Esophagus muscularis mucosa (tissue), 4 donors: ENCODE data around the gene PGAP3. TPM values are rescaled to one million over a fixed set of nuclear protein-coding genes. Genes with fewer than 3 reads are reported as not detected.

Experiments
- DNase-seq: peaks from one replicate; pipeline ENCODE4 v3.0.0-alpha.2; 2017; ENCODE audit errors: extremely low spot score
- H3K27ac ChIP-seq, 4 donors: fragments of 200-600 bp; sonication (generic); replicated peaks in 1 of 4; 1 replicate in 3 of 4; 2 replicates in 1 of 4; pipeline ENCODE4 v1.5.1; 2016 to 2019; ENCODE audit warnings: mild to moderate bottlenecking in 1 of 4
- H3K27me3 ChIP-seq, 4 donors: fragments of 200-600 bp; sonication (generic); one replicate each; pipeline versions ENCODE4 v1.5.1 to v1.6.0; 2016 to 2019
- H3K36me3 ChIP-seq, 4 donors: fragments of 200-600 bp; sonication (generic); one replicate each; pipeline ENCODE4 v1.5.1; 2016 to 2019
- H3K4me1 ChIP-seq, 4 donors: fragments of 200-600 bp; sonication (generic); one replicate each; pipeline ENCODE4 v1.5.1; 2016 to 2019
- H3K4me3 ChIP-seq, 4 donors: fragments of 200-600 bp; sonication (generic); 1 replicate in 2 of 4; 2 replicates in 2 of 4; pipeline ENCODE4 v1.5.1; 2016 to 2019; ENCODE audit warnings: mild to moderate bottlenecking in 4 of 4, moderate library complexity in 1 of 4
- H3K9me3 ChIP-seq, 4 donors: fragments of 200-600 bp; sonication (generic); 1 replicate in 3 of 4; 2 replicates in 1 of 4; pipeline ENCODE4 v1.5.1; 2016 to 2019
- EP300 ChIP-seq: sonication (generic); formaldehyde crosslinking; IDR thresholded peaks from one replicate; pipeline ENCODE4 v1.6.1; 2017; ENCODE audit warnings: antibody characterized with exemption
- POLR2A ChIP-seq: fragments of 450-650 bp; IDR thresholded peaks from one replicate; pipeline ENCODE4 v1.6.1; 2017; ENCODE audit warnings: antibody characterized with exemption, moderate library complexity, mild to moderate bottlenecking, low read depth
- POLR2AphosphoS5 ChIP-seq, 2 donors: sonication (generic); formaldehyde crosslinking; IDR thresholded peaks; one replicate each; pipeline ENCODE4 v1.6.1; 2017; ENCODE audit warnings: antibody characterized with exemption in 2 of 2
- WGBS: methylation state at CpG from one replicate; pipeline ENCODE4 v1.1.5; 2018; 5-methylcytosine and 5-hydroxymethylcytosine counted together
- intact Hi-C: fragments of 100-400 bp; cut with DNase I; formaldehyde crosslinking; loops from one replicate; pipeline ENCODE4 v1.15.1; 2023
- total RNA-seq, 4 donors: library from RNA; depleted of rRNA; stranded (reverse); fragments of >200 nt; gene quantifications; one replicate each; pipeline versions ENCODE4 v1.1.0 to v1.2.1, GENCODE V29; 2016
- TF ChIP-seq, protein P1 (sequence below), 3 experiments: fragments of 200-600 bp in 2 of 3; fragments of 450-650 bp in 1 of 3; sonication (generic) in 2 of 3; IDR thresholded peaks; one replicate each; pipeline ENCODE4 v1.5.1; 2017 to 2019; ENCODE audit warnings: antibody characterized with exemption in 3 of 3, mild to moderate bottlenecking in 2 of 3, moderate library complexity in 1 of 3

PGAP3 gene
- total RNA-seq, 4 donors from 2014 or later, result 6.2 to 9.4 (median 8.5) TPM

DNA sequence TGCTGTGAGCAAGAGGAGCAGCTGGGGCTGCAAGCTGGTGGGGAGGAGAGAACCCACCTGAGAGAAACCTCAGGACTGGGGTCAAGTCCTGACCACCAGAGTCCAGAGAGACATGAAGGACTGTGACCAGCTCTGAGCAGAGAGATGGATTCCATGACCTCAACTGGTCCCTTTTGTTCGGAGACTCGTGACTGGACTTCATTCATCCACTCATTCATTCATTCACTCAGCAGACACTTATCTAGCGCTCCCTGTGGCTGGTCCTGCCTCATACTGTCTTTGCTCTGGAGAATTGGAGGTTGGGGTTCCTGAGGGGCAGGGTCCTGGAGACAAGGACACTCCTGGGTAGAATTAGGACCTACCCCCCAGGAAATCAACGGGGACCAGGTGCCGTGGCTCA, 16.1 kb upstream of the PGAP3 start:
- H3K36me3 ChIP-seq, result peaks cover 18 to 27% (median 24%) of the 10 kb centered on the region in 4 donors
- no peak for DNase-seq
- H3K9me3 ChIP-seq, result no peaks in the 10 kb centered on the region
- H3K4me3 ChIP-seq, result no peak overlapping the region
- no peak overlapping the region for H3K27ac ChIP-seq
- TF ChIP-seq POLR2AphosphoS5 (IDR thresholded peaks at IDR 0.05) (no peak), EP300 (no peak), POLR2A (no peak)
- TF ChIP-seq, protein P1, sequence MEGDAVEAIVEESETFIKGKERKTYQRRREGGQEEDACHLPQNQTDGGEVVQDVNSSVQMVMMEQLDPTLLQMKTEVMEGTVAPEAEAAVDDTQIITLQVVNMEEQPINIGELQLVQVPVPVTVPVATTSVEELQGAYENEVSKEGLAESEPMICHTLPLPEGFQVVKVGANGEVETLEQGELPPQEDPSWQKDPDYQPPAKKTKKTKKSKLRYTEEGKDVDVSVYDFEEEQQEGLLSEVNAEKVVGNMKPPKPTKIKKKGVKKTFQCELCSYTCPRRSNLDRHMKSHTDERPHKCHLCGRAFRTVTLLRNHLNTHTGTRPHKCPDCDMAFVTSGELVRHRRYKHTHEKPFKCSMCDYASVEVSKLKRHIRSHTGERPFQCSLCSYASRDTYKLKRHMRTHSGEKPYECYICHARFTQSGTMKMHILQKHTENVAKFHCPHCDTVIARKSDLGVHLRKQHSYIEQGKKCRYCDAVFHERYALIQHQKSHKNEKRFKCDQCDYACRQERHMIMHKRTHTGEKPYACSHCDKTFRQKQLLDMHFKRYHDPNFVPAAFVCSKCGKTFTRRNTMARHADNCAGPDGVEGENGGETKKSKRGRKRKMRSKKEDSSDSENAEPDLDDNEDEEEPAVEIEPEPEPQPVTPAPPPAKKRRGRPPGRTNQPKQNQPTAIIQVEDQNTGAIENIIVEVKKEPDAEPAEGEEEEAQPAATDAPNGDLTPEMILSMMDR (IDR thresholded peaks at IDR 0.05), result no peak
- H3K4me1 ChIP-seq, result peaks cover 35 to 64% (median 56%) of the 10 kb centered on the region in 4 donors
- 83% methylated on average over 5 of the region's 5 CpGs for WGBS
- H3K27me3 ChIP-seq, result no peaks in the 10 kb centered on the region
- intact Hi-C loops, result no loop called here

DNA sequence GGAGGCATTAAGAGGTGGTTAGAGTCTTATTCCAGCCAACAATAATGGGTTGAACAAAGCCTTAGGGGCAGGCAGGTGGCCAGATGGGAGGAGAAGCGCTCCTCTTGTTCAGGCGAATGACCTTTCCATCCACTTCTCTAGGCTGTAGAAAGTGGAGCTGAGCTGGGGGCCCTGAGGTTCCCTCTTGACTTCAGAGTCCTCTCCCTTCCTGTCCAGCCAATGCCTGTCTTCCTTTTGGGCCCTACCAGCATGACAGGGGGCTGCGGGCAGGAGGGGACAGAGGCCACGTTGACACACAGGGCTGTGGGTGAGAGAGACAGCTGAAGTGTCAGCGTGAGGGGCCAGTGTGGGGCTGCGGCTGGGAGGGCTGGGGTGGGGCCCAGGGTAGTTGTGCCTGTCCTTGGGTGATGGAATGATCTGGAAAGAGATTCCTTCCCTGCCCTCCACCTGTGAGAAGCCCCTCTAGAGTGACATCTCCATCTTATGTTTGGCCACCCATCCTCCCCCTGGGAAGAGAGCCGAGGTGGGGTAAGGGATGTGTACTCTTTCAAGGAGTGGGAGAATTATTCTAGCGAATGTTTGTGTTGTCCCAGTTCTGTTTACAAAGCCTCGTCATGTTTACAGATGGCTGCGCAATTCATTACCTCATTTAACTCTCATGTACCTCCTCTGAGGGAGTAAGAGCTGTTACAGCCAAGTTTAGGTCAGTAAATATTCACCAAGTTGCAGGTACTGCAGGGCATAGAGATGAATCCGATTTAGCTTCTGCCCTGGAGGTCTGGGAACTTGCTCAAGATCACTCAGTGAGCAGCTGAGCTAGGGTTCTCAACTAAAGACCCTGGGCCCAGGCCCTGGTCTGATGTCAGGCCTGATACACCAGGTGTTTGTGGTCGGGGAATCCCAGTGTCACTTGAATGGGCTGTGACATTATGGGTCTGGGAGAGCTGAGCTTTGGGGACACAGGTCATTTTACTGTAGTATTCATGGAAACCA, 15.3 kb upstream of the PGAP3 start:
- intact Hi-C loops, result no loop called here
- WGBS, result 73% methylated on average over 11 of the region's 12 CpGs
- H3K36me3 ChIP-seq, result peaks cover 11 to 20% (median 17%) of the 10 kb centered on the region in 4 donors
- H3K4me1 ChIP-seq, result peaks cover 35 to 64% (median 56%) of the 10 kb centered on the region in 4 donors
- H3K27me3 ChIP-seq, result no peaks in the 10 kb centered on the region
- no peaks in the 10 kb centered on the region for H3K9me3 ChIP-seq
- no peak overlapping the region for H3K4me3 ChIP-seq
- DNase-seq, result no peak
- H3K27ac ChIP-seq, result no peak overlapping the region
- TF ChIP-seq, protein P1 (IDR thresholded peaks at IDR 0.05), result no peak
- TF ChIP-seq POLR2A (no peak), EP300 (no peak), POLR2AphosphoS5 (IDR thresholded peaks at IDR 0.05) (no peak)

DNA sequence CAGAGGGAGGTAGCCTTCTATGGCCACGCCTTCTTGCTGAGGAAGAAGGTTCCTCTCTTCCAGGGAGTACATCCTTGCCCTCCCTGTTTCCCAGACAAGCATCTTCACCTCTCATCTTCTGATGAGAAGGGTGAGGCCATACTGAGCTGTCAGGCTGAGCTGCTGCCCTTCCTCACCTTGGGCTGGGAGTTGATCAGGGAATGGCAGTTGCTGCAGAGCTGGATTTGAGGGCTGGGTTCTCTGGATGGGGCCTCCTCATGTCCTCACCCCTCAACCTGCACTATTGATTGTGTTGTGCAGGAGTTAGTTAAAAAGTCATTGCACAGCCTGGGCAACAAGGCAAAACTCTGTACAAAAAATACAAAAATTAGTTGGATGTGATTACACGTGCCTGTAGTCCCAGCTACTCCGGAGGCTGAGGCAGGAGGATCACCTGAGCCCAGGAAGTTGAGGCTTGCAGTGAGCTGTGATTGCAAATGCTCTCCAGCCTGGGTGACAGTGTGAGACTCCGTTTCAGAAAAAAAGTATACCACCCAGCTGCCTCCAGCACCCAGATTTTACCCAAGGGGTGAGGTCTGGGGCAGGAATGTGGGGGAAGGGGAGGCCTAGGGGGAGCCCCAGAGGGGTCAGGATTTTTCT, 14.0 kb upstream of the PGAP3 start:
- Histone ChIP-seq H3K36me3 (peaks cover 0 to 7% (median 4%) of the 10 kb centered on the region in 4 donors), H3K27me3 (no peaks in the 10 kb centered on the region), H3K4me1 (peaks cover 35 to 64% (median 56%) of the 10 kb centered on the region in 4 donors), H3K4me3 (peak overlapping the region; percentile 9 to 99 (median 96)), H3K9me3 (no peaks in the 10 kb centered on the region), H3K27ac (no peak overlapping the region)
- intact Hi-C loops, result no loop called here
- DNase-seq, result no peak
- WGBS, result 63% methylated on average over 4 of the region's 4 CpGs
- no peak for TF ChIP-seq EP300
- TF ChIP-seq, protein P1 (IDR thresholded peaks at IDR 0.05), result no peak

DNA sequence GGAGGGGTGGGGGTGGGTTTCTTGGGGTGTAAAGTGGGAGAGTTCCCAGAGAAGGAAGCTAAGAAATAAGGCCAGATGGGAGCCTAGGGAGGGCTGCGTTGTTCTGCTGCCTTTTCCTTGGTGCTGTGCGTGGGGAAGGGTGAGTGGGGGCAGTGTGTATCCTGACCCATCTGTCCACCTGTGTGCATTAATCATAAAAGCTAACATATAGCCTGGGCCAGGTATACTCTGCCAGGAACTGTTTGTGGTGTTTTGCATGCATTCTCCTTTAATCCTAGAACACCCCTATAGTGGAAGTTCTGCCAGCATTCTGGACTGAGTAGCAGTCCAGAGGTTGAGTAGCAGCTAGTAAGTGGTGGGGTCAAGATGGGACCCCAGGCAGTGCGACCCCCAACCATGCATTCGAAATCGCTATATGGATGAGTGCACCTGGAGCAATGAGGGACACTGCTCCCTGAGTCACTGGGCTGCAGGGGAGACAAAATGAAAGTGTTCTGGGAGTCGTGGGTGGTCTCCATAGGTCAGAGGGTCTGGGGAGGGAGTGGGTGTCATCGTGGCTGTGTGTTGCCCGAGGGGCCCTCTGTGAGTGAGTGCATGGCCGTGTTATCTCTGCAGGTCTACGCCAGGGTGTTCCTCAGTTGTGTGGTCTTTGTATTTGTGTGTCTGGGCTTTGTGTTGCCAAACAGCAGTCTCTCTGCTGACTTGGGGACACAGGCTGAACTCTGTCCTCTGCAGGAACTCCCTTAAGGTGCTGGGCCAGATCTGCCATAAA, 13.3 kb upstream of the PGAP3 start:
- peak overlapping the region; percentile 85 to 92 (median 87) for H3K27ac ChIP-seq
- H3K4me3 ChIP-seq, result peak overlapping the region; percentile 93 to 99 (median 97)
- no peaks in the 10 kb centered on the region for H3K9me3 ChIP-seq
- H3K27me3 ChIP-seq, result no peaks in the 10 kb centered on the region
- H3K36me3 ChIP-seq, result peaks cover 0 to under 1% (median 0%) of the 10 kb centered on the region in 4 donors
- DNase-seq, result no peak
- TF ChIP-seq, protein P1 (IDR thresholded peaks at IDR 0.05), result no peak
- TF ChIP-seq POLR2AphosphoS5 (IDR thresholded peaks at IDR 0.05), result no peak
- TF ChIP-seq EP300, result no peak
- no peak for TF ChIP-seq POLR2A
- H3K4me1 ChIP-seq, result peaks cover 35 to 64% (median 56%) of the 10 kb centered on the region in 4 donors
- WGBS, result 33% methylated on average over 7 of the region's 10 CpGs
- intact Hi-C loops, result no loop called here
